Suprapubic skin (tissue), 3 donors: ENCODE results near the gene SMC3.

Experiments used
- CTCF ChIP-seq, 2 donors: fragments of 200-600 bp in 1 of 2; fragments of 450-650 bp in 1 of 2; sonication (generic) in 1 of 2; IDR thresholded peaks; one replicate each; pipeline ENCODE4 v1.5.1; 2016 to 2019; ENCODE audit warnings: antibody characterized with exemption in 2 of 2, mild to moderate bottlenecking in 1 of 2, moderate library complexity in 1 of 2
- POLR2AphosphoS5 ChIP-seq, 3 donors: sonication (generic); formaldehyde crosslinking; IDR thresholded peaks; one replicate each; pipeline ENCODE4 v1.6.1; 2017; ENCODE audit warnings: antibody characterized with exemption in 3 of 3

GRCh38 chr10:110566472-110567200 lies 859 bp upstream of the SMC3 start:
- TF ChIP-seq CTCF (IDR thresholded peaks at IDR 0.05) (no peak), POLR2AphosphoS5 (IDR thresholded peaks at IDR 0.05) (no peak)
